A673 (cell line): Measurements from ENCODE around the gene CHIT1.

Source experiments
- CTCF ChIP-seq: fragments of 300-800, 200-600 bp; sonication (generic); conservative IDR thresholded peaks from 2 replicates; pipeline ENCODE4 v1.5.1; 2017; ENCODE audit warnings: low read depth, mild to moderate bottlenecking, antibody characterized with exemption, low read length, moderate library complexity, mixed read lengths
- EZH2 ChIP-seq: fragments of 200-600 bp; sonication (generic); IDR thresholded peaks from 2 replicates; pipeline ENCODE4 v1.6.1; 2017; ENCODE audit warnings: borderline replicate concordance, low read depth, mild to moderate bottlenecking, mixed read lengths, antibody characterized with exemption, low read length; ENCODE audit not compliant: poor library complexity, severe bottlenecking

GRCh38 chr1:203223012-203223775 lies 6.3 kb downstream of the CHIT1 start:
- TF ChIP-seq CTCF (no peak), EZH2 (no peak)
